GM23338 (cell line): ENCODE measurements around the gene B4GALT2. TPM values are rescaled to one million over a fixed set of nuclear protein-coding genes. Genes with fewer than 3 reads are reported as not detected.
A peak's percentile ranks its signal among the peaks of the same experiment; 100 is the strongest.

Experiments
- ATAC-seq: fragments of 200-7000 bp; cut with Tn5 transposase; 3 replicates; pipeline ENCODE4 v1.9.1; 2020
- DNase-seq: peaks from one replicate; pipeline ENCODE4 v3.0.0-alpha.2; 2015; ENCODE audit warnings: low spot score
- H2AFZ ChIP-seq: fragments of 200-600 bp; sonication (generic); 2 replicates; pipeline ENCODE4 v1.8.0; 2016; ENCODE audit warnings: antibody characterized with exemption, mild to moderate bottlenecking, moderate library complexity
- H3F3A ChIP-seq: fragments of 200-600 bp; sonication (generic); replicated peaks from 2 replicates; pipeline ENCODE4 v1.8.0; 2017; ENCODE audit warnings: antibody characterized with exemption, mixed run types, low read depth
- H3K27ac ChIP-seq: fragments of 200-600 bp; sonication (generic); 2 replicates; pipeline ENCODE4 v1.6.1; 2016; ENCODE audit warnings: low read depth
- H3K27me3 ChIP-seq: fragments of 200-600 bp; sonication (generic); 2 replicates; pipeline ENCODE4 v1.8.0; 2016; ENCODE audit warnings: mild to moderate bottlenecking, mixed run types, moderate library complexity; ENCODE audit not compliant: insufficient read depth
- H3K36me3 ChIP-seq: fragments of 200-600 bp; sonication (generic); 2 replicates; pipeline ENCODE4 v1.8.0; 2016; ENCODE audit warnings: mild to moderate bottlenecking; ENCODE audit not compliant: insufficient read depth
- H3K4me1 ChIP-seq: fragments of 200-600 bp; sonication (generic); 2 replicates; pipeline ENCODE4 v1.8.0; 2016; ENCODE audit warnings: mild to moderate bottlenecking, moderate library complexity; ENCODE audit not compliant: insufficient read depth
- H3K4me2 ChIP-seq: fragments of 200-600 bp; sonication (generic); 2 replicates; pipeline ENCODE4 v1.7.1; 2017; ENCODE audit warnings: mixed run types
- H3K4me3 ChIP-seq: fragments of 200-600 bp; sonication (generic); 2 replicates; pipeline ENCODE4 v1.6.1; 2016; ENCODE audit warnings: mixed run types
- H3K79me2 ChIP-seq: fragments of 200-600 bp; sonication (generic); replicated peaks from 2 replicates; pipeline ENCODE4 v1.8.0; 2017; ENCODE audit warnings: mild to moderate bottlenecking; ENCODE audit not compliant: insufficient read depth
- H3K9me2 ChIP-seq: fragments of 200-600 bp; sonication (generic); 2 replicates; pipeline ENCODE4 v1.8.0; 2017; ENCODE audit not compliant: insufficient read depth
- H4K20me1 ChIP-seq: fragments of 200-600 bp; sonication (generic); replicated peaks from 2 replicates; pipeline ENCODE4 v1.8.0; 2017; ENCODE audit warnings: mild to moderate bottlenecking; ENCODE audit not compliant: insufficient read depth
- H3K27ac Mint-ChIP-seq: 2 replicates; pipeline ENCODE4 v1.8.0; 2020; ENCODE audit warnings: inconsistent platforms, mild to moderate bottlenecking, moderate library complexity, mixed read lengths
- H3K27me3 Mint-ChIP-seq: 3 replicates; pipeline ENCODE4 v1.8.0; 2022; ENCODE audit warnings: low read depth, mild to moderate bottlenecking, moderate library complexity, mixed read lengths, inconsistent platforms; ENCODE audit not compliant: insufficient read depth, poor library complexity
- H3K36me3 Mint-ChIP-seq: 3 replicates; pipeline ENCODE4 v1.8.0; 2021; ENCODE audit warnings: low read depth, mild to moderate bottlenecking, inconsistent platforms, moderate library complexity, mixed read lengths
- H3K4me1 Mint-ChIP-seq: 3 replicates; pipeline ENCODE4 v1.8.0; 2020; ENCODE audit warnings: mild to moderate bottlenecking, inconsistent platforms, mixed read lengths
- H3K4me3 Mint-ChIP-seq: 3 replicates; pipeline ENCODE4 v1.8.0; 2021; ENCODE audit warnings: moderate library complexity, mild to moderate bottlenecking, inconsistent platforms, mixed read lengths
- H3K9me3 Mint-ChIP-seq: 3 replicates; pipeline ENCODE4 v1.8.0; 2020; ENCODE audit warnings: moderate library complexity, mild to moderate bottlenecking, inconsistent platforms, mixed read lengths
- CREB1 ChIP-seq: fragments of 250-450 bp; sonication (Bioruptor Pico); IDR thresholded peaks from 2 replicates; pipeline ENCODE4 v1.5.0; 2020; ENCODE audit warnings: low read depth, mild to moderate bottlenecking, moderate library complexity
- EZH2 ChIP-seq: fragments of 200-600 bp; sonication (generic); IDR thresholded peaks from one replicate; pipeline ENCODE4 v1.8.0; 2017; ENCODE audit warnings: antibody characterized with exemption, mild to moderate bottlenecking, low read depth; ENCODE audit not compliant: unreplicated experiment
- EZH2phosphoT487 ChIP-seq: fragments of 200-600 bp; sonication (generic); IDR thresholded peaks from one replicate; pipeline ENCODE4 v1.8.1; 2018; ENCODE audit warnings: antibody characterized with exemption; ENCODE audit not compliant: unreplicated experiment
- JUNB ChIP-seq: IDR thresholded peaks from one replicate; pipeline ENCODE4 v1.6.1; 2016; ENCODE audit warnings: antibody characterized with exemption; ENCODE audit not compliant: unreplicated experiment
- NANOG ChIP-seq: IDR thresholded peaks from 2 replicates; pipeline ENCODE4 v1.6.1; 2016; ENCODE audit warnings: antibody characterized with exemption, borderline replicate concordance
- POLR2AphosphoS5 ChIP-seq: IDR thresholded peaks from 2 replicates; pipeline ENCODE4 v1.6.1; 2016; ENCODE audit warnings: antibody characterized with exemption, low read depth
- REST ChIP-seq: IDR thresholded peaks from one replicate; pipeline ENCODE4 v1.6.1; 2018; ENCODE audit warnings: antibody characterized with exemption; ENCODE audit not compliant: unreplicated experiment
- STAT1 ChIP-seq: IDR thresholded peaks from one replicate; pipeline ENCODE4 v1.6.1; 2016; ENCODE audit warnings: antibody characterized with exemption; ENCODE audit not compliant: unreplicated experiment
- ZNF114 ChIP-seq: fragments of 250-450 bp; sonication (Bioruptor Pico); IDR thresholded peaks from 2 replicates; pipeline ENCODE4 v1.5.0; 2020; ENCODE audit warnings: mild to moderate bottlenecking, moderate library complexity
- ZNF331 ChIP-seq: fragments of 250-450 bp; sonication (Bioruptor Pico); IDR thresholded peaks from 2 replicates; pipeline ENCODE4 v1.5.0; 2020; ENCODE audit warnings: low read depth, mild to moderate bottlenecking, moderate library complexity
- polyA plus RNA-seq: library from polyadenylated mRNA; unstranded; fragments of >200 nt; fragmentation: Nextera tagmentation; extraction: Ambion mirVana; gene quantifications from 2 replicates; pipeline ENCODE4 v1.2.1, GENCODE V29; 2016
- total RNA-seq: library from RNA; depleted of rRNA; stranded (reverse); fragments of >200 nt; shearing (Covaris generic); gene quantifications from 2 replicates; pipeline ENCODE4 v1.2.3, GENCODE V29; 2014
- TF ChIP-seq, protein P1 (sequence below): fragments of 250-450 bp; sonication (Bioruptor Pico); IDR thresholded peaks from 2 replicates; pipeline ENCODE4 v1.5.0; 2020; ENCODE audit warnings: mild to moderate bottlenecking, moderate library complexity
- TF ChIP-seq, protein P2 (sequence below), 2 experiments: fragments of 200-600 bp in 1 of 2; sonication (generic) in 1 of 2; conservative IDR thresholded peaks; 2 replicates each; pipeline versions ENCODE4 v1.5.1 to v1.6.1; 2016 to 2017; ENCODE audit warnings: antibody characterized with exemption in 2 of 2, low read depth in 2 of 2, mild to moderate bottlenecking in 2 of 2, moderate library complexity in 1 of 2
- TF ChIP-seq, protein P3 (sequence below): IDR thresholded peaks from 2 replicates; pipeline ENCODE4 v1.6.1; 2016; ENCODE audit warnings: antibody characterized with exemption

B4GALT2 gene
- total and polyA plus RNA-seq, 2 experiments from 2014 or later: 22.4 to 63.1 TPM

GRCh38 chr1:44016041-44016889 lies 37.3 kb downstream of the B4GALT2 start:
- Histone ChIP-seq H3F3A (no peaks in the 10 kb centered on the region), H3K4me2 (no peak overlapping the region), H3K4me1 (no peaks in the 10 kb centered on the region), H4K20me1 (peaks cover 7% of the 10 kb centered on the region; the same call in 1 of the 2 replicates), H3K79me2 (no peaks in the 10 kb centered on the region), H3K27ac (no peak overlapping the region), H3K4me3 (no peak overlapping the region), H2AFZ (no peak overlapping the region), H3K36me3 (no peaks in the 10 kb centered on the region; the same call in 1 of the 2 replicates), H3K9me2 (no peaks in the 10 kb centered on the region), H3K27me3 (no peaks in the 10 kb centered on the region)
- H3K4me1 Mint-ChIP-seq: peaks cover 18% of the 10 kb centered on the region
- TF ChIP-seq POLR2AphosphoS5 (no peak), ZNF114 (CRISPR knock-in tag) (no peak), EZH2phosphoT487 (no peak), JUNB (no peak), NANOG (no peak), CREB1 (CRISPR knock-in tag) (no peak), STAT1 (no peak), ZNF331 (CRISPR knock-in tag) (no peak), EZH2 (no peak), REST (no peak)
- TF ChIP-seq, protein P1, sequence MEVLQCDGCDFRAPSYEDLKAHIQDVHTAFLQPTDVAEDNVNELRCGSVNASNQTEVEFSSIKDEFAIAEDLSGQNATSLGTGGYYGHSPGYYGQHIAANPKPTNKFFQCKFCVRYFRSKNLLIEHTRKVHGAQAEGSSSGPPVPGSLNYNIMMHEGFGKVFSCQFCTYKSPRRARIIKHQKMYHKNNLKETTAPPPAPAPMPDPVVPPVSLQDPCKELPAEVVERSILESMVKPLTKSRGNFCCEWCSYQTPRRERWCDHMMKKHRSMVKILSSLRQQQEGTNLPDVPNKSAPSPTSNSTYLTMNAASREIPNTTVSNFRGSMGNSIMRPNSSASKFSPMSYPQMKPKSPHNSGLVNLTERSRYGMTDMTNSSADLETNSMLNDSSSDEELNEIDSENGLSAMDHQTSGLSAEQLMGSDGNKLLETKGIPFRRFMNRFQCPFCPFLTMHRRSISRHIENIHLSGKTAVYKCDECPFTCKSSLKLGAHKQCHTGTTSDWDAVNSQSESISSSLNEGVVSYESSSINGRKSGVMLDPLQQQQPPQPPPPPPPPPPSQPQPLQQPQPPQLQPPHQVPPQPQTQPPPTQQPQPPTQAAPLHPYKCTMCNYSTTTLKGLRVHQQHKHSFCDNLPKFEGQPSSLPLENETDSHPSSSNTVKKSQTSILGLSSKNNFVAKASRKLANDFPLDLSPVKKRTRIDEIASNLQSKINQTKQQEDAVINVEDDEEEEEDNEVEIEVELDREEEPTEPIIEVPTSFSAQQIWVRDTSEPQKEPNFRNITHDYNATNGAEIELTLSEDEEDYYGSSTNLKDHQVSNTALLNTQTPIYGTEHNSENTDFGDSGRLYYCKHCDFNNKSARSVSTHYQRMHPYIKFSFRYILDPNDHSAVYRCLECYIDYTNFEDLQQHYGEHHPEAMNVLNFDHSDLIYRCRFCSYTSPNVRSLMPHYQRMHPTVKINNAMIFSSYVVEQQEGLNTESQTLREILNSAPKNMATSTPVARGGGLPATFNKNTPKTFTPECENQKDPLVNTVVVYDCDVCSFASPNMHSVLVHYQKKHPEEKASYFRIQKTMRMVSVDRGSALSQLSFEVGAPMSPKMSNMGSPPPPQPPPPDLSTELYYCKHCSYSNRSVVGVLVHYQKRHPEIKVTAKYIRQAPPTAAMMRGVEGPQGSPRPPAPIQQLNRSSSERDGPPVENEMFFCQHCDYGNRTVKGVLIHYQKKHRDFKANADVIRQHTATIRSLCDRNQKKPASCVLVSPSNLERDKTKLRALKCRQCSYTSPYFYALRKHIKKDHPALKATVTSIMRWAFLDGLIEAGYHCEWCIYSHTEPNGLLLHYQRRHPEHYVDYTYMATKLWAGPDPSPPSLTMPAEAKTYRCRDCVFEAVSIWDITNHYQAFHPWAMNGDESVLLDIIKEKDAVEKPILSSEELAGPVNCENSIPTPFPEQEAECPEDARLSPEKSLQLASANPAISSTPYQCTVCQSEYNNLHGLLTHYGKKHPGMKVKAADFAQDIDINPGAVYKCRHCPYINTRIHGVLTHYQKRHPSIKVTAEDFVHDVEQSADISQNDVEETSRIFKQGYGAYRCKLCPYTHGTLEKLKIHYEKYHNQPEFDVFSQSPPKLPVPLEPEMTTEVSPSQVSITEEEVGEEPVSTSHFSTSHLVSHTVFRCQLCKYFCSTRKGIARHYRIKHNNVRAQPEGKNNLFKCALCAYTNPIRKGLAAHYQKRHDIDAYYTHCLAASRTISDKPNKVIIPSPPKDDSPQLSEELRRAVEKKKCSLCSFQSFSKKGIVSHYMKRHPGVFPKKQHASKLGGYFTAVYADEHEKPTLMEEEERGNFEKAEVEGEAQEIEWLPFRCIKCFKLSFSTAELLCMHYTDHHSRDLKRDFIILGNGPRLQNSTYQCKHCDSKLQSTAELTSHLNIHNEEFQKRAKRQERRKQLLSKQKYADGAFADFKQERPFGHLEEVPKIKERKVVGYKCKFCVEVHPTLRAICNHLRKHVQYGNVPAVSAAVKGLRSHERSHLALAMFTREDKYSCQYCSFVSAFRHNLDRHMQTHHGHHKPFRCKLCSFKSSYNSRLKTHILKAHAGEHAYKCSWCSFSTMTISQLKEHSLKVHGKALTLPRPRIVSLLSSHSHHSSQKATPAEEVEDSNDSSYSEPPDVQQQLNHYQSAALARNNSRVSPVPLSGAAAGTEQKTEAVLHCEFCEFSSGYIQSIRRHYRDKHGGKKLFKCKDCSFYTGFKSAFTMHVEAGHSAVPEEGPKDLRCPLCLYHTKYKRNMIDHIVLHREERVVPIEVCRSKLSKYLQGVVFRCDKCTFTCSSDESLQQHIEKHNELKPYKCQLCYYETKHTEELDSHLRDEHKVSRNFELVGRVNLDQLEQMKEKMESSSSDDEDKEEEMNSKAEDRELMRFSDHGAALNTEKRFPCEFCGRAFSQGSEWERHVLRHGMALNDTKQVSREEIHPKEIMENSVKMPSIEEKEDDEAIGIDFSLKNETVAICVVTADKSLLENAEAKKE (CRISPR knock-in tag): no peak
- TF ChIP-seq, protein P2, sequence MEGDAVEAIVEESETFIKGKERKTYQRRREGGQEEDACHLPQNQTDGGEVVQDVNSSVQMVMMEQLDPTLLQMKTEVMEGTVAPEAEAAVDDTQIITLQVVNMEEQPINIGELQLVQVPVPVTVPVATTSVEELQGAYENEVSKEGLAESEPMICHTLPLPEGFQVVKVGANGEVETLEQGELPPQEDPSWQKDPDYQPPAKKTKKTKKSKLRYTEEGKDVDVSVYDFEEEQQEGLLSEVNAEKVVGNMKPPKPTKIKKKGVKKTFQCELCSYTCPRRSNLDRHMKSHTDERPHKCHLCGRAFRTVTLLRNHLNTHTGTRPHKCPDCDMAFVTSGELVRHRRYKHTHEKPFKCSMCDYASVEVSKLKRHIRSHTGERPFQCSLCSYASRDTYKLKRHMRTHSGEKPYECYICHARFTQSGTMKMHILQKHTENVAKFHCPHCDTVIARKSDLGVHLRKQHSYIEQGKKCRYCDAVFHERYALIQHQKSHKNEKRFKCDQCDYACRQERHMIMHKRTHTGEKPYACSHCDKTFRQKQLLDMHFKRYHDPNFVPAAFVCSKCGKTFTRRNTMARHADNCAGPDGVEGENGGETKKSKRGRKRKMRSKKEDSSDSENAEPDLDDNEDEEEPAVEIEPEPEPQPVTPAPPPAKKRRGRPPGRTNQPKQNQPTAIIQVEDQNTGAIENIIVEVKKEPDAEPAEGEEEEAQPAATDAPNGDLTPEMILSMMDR (conservative IDR thresholded peaks at IDR 0.05; ENCODE audit: low read depth in 2 of 2): no peak
- TF ChIP-seq, protein P3, sequence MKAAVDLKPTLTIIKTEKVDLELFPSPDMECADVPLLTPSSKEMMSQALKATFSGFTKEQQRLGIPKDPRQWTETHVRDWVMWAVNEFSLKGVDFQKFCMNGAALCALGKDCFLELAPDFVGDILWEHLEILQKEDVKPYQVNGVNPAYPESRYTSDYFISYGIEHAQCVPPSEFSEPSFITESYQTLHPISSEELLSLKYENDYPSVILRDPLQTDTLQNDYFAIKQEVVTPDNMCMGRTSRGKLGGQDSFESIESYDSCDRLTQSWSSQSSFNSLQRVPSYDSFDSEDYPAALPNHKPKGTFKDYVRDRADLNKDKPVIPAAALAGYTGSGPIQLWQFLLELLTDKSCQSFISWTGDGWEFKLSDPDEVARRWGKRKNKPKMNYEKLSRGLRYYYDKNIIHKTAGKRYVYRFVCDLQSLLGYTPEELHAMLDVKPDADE: no peak
- peak; percentile 22 for ATAC-seq
- no peak for DNase-seq
- H3K36me3 Mint-ChIP-seq: peaks cover 15% of the 10 kb centered on the region
- peaks cover 5% of the 10 kb centered on the region for H3K27me3 Mint-ChIP-seq
- H3K4me3 Mint-ChIP-seq: no peak overlapping the region
- H3K9me3 Mint-ChIP-seq: no peaks in the 10 kb centered on the region
- H3K27ac Mint-ChIP-seq: no peak overlapping the region
